Measurements from ENCODE around the gene RBM38.

- no peak for TF ChIP-seq CTCF (IDR thresholded peaks at IDR 0.05)
- no peak for TF ChIP-seq POLR2A (IDR thresholded peaks at IDR 0.05)
- no peak for TF ChIP-seq POLR2AphosphoS5 (IDR thresholded peaks at IDR 0.05)
These were observed 58.5 kb downstream of the RBM38 start for GRCh38 chr20:57449398-57450354.
